H9 (cell line): ENCODE measurements around the gene COL5A2. TPM values are rescaled to one million over a fixed set of nuclear protein-coding genes. Genes with fewer than 3 reads are reported as not detected.

Experiments used
- DNase-seq: peaks from one replicate; pipeline ENCODE4 v3.0.0-alpha.2; 2017
- H2AFZ ChIP-seq: one replicate; pipeline ENCODE4 v1.6.1; 2013; ENCODE audit warnings: mild to moderate bottlenecking, low read length, control low read depth, moderate library complexity
- H2AK5ac ChIP-seq: 2 replicates; pipeline ENCODE4 v1.6.1; 2013; ENCODE audit warnings: low read length, control low read depth, mixed read lengths; ENCODE audit not compliant: insufficient read length
- H2BK120ac ChIP-seq: one replicate; pipeline ENCODE4 v1.6.1; 2013; ENCODE audit warnings: low read depth, mild to moderate bottlenecking, low read length, control low read depth, inconsistent platforms; ENCODE audit not compliant: poor library complexity, severe bottlenecking
- H2BK12ac ChIP-seq: 2 replicates; pipeline ENCODE4 v1.6.1; 2013; ENCODE audit warnings: low read length, control low read depth, mixed read lengths, low read depth; ENCODE audit not compliant: insufficient read length
- H2BK15ac ChIP-seq: 2 replicates; pipeline ENCODE4 v1.6.1; 2013; ENCODE audit warnings: low read depth, low read length, control low read depth
- H2BK20ac ChIP-seq: one replicate; pipeline ENCODE4 v1.6.1; 2013; ENCODE audit warnings: low read depth, mild to moderate bottlenecking, low read length, control low read depth, inconsistent platforms; ENCODE audit not compliant: poor library complexity, severe bottlenecking
- H2BK5ac ChIP-seq: 2 replicates; pipeline ENCODE4 v1.6.1; 2013; ENCODE audit warnings: low read length, control low read depth, mixed read lengths; ENCODE audit not compliant: insufficient read length
- H3K14ac ChIP-seq: 2 replicates; pipeline ENCODE4 v1.6.1; 2013; ENCODE audit warnings: low read length, control low read depth; ENCODE audit not compliant: insufficient read depth
- H3K18ac ChIP-seq: 2 replicates; pipeline ENCODE4 v1.6.1; 2013; ENCODE audit warnings: low read depth, mild to moderate bottlenecking, mixed read lengths, low read length, control low read depth; ENCODE audit not compliant: insufficient read length
- H3K23ac ChIP-seq: 2 replicates; pipeline ENCODE4 v1.6.1; 2013; ENCODE audit warnings: low read length, control low read depth, mixed read lengths, low read depth; ENCODE audit not compliant: insufficient read length
- H3K23me2 ChIP-seq: 2 replicates; pipeline ENCODE4 v1.6.1; 2013; ENCODE audit warnings: low read depth, mild to moderate bottlenecking, mixed read lengths, low read length, control low read depth; ENCODE audit not compliant: insufficient read length, poor library complexity, severe bottlenecking
- H3K27ac ChIP-seq: 2 replicates; pipeline ENCODE4 v1.5.1; 2013; ENCODE audit warnings: low read length, control low read depth, mixed read lengths, low read depth; ENCODE audit not compliant: insufficient read length
- H3K27me3 ChIP-seq: 2 replicates; pipeline ENCODE4 v1.6.1; 2013; ENCODE audit warnings: low read length, control low read depth, inconsistent platforms; ENCODE audit not compliant: insufficient read depth
- H3K4ac ChIP-seq: 2 replicates; pipeline ENCODE4 v1.6.1; 2013; ENCODE audit warnings: low read depth, mild to moderate bottlenecking, control low read depth, inconsistent platforms, low read length, moderate library complexity
- H3K4me1 ChIP-seq: 2 replicates; pipeline ENCODE4 v1.6.1; 2013; ENCODE audit warnings: low read length, control low read depth, inconsistent platforms; ENCODE audit not compliant: insufficient read depth
- H3K4me2 ChIP-seq: 2 replicates; pipeline ENCODE4 v1.6.1; 2013; ENCODE audit warnings: low read length, control low read depth, mixed read lengths; ENCODE audit not compliant: insufficient read length, insufficient read depth
- H3K56ac ChIP-seq: 2 replicates; pipeline ENCODE4 v1.6.1; 2013; ENCODE audit warnings: low read depth, mild to moderate bottlenecking, mixed read lengths, low read length, control low read depth; ENCODE audit not compliant: insufficient read length
- H3K79me1 ChIP-seq: 2 replicates; pipeline ENCODE4 v1.6.1; 2013; ENCODE audit warnings: low read depth, mild to moderate bottlenecking, moderate library complexity, low read length, control low read depth, inconsistent platforms; ENCODE audit not compliant: insufficient read depth, poor library complexity, severe bottlenecking
- H3K79me2 ChIP-seq: 2 replicates; pipeline ENCODE4 v1.6.1; 2013; ENCODE audit warnings: low read length, control low read depth, inconsistent platforms; ENCODE audit not compliant: insufficient read depth
- H3K9ac ChIP-seq: 2 replicates; pipeline ENCODE4 v1.6.1; 2013; ENCODE audit warnings: low read length, control low read depth, mixed read lengths; ENCODE audit not compliant: insufficient read length; ENCODE audit errors: extremely low read depth
- H3K9me3 ChIP-seq: one replicate; pipeline ENCODE4 v1.6.1; 2013; ENCODE audit warnings: low read depth, low read length, inconsistent platforms; ENCODE audit not compliant: control insufficient read depth
- H3T11ph ChIP-seq: one replicate; pipeline ENCODE4 v1.6.1; 2013; ENCODE audit warnings: mild to moderate bottlenecking, low read length, control low read depth, inconsistent platforms
- H4K20me1 ChIP-seq: one replicate; pipeline ENCODE4 v1.6.1; 2013; ENCODE audit not compliant: control insufficient read depth, insufficient read length, insufficient read depth
- H4K5ac ChIP-seq: 2 replicates; pipeline ENCODE4 v1.6.1; 2013; ENCODE audit warnings: low read depth, mild to moderate bottlenecking, mixed read lengths, low read length, control low read depth; ENCODE audit not compliant: insufficient read length
- H4K8ac ChIP-seq: replicated peaks from 2 replicates; pipeline ENCODE4 v1.6.1; 2013; ENCODE audit warnings: low read length, control low read depth, mixed read lengths, low read depth; ENCODE audit not compliant: insufficient read length
- H4K91ac ChIP-seq: 2 replicates; pipeline ENCODE4 v1.6.1; 2013; ENCODE audit warnings: low read depth, mild to moderate bottlenecking, moderate library complexity, mixed read lengths, low read length, control low read depth; ENCODE audit not compliant: insufficient read length
- H3K27ac Mint-ChIP-seq, 3 experiments: 2 replicates in 2 of 3; 3 replicates in 1 of 3; pipeline ENCODE4 v1.8.0; 2020 to 2021; ENCODE audit warnings: mixed read lengths in 3 of 3, mild to moderate bottlenecking in 1 of 3, moderate library complexity in 1 of 3
- H3K27me3 Mint-ChIP-seq: 2 replicates; pipeline ENCODE4 v1.8.0; 2021; ENCODE audit warnings: low read depth, mild to moderate bottlenecking, moderate library complexity, mixed read lengths
- H3K36me3 Mint-ChIP-seq, 3 experiments: 2 replicates in 2 of 3; 3 replicates in 1 of 3; pipeline ENCODE4 v1.8.0; 2020 to 2021; ENCODE audit warnings: low read depth in 3 of 3, mixed read lengths in 3 of 3; ENCODE audit not compliant: insufficient read depth in 1 of 3
- H3K4me1 Mint-ChIP-seq, 2 experiments: 2 replicates each; pipeline ENCODE4 v1.8.0; 2020; ENCODE audit warnings: mixed read lengths in 2 of 2
- H3K4me3 Mint-ChIP-seq, 2 experiments: 2 replicates in 1 of 2; 3 replicates in 1 of 2; pipeline ENCODE4 v1.8.0; 2020 to 2021; ENCODE audit warnings: mild to moderate bottlenecking in 2 of 2, mixed read lengths in 2 of 2, moderate library complexity in 1 of 2
- H3K9me3 Mint-ChIP-seq, 2 experiments: 2 replicates in 1 of 2; 3 replicates in 1 of 2; pipeline ENCODE4 v1.8.0; 2020; ENCODE audit warnings: mild to moderate bottlenecking in 2 of 2, mixed read lengths in 2 of 2, moderate library complexity in 1 of 2
- WGBS: extraction: QIAGEN DNeasy Blood & Tissue Kit; methylation state at CpG from one replicate; pipeline ENCODE4 v1.1.7; 2013; ENCODE audit warnings: missing lambda C conversion rate, low lambda C conversion rate, mixed read lengths; ENCODE audit not compliant: insufficient read length; ENCODE audit errors: extremely low coverage; 5-methylcytosine and 5-hydroxymethylcytosine counted together
- total RNA-seq: library from RNA; stranded (reverse); gene quantifications from 2 replicates; pipeline ENCODE4 v1.2.1, GENCODE V29; 2021
- TF ChIP-seq, protein P1 (sequence below): fragments of 200-600 bp; sonication (generic); conservative IDR thresholded peaks from 3 replicates; pipeline ENCODE4 v1.8.0; 2021; ENCODE audit warnings: antibody characterized with exemption, mild to moderate bottlenecking

Gene COL5A2
- total RNA-seq, 1 experiment from 2014 or later: 10.5 TPM

DNA sequence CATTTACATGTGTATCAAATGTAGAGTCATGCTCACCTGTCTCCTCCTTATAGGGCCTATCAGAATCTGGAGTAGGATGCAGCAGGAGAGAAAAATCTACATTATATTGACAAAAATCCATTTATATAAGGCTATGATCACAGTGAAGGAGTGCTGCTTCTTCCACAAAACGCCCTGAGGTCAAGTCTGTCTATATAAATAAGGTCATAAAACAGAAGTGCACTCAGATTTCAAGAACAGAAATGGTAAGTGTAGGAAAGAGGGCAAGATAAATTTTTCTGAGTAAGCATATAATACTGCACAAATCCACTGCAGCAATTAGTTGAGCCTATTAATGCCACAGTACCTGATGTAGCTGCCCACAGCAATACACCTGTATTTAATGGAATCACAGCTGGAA, 51.8 kb downstream of the COL5A2 start:
- no CpG with 5 or more reads among the region's 1 CpG for WGBS
- H3K9me3 Mint-ChIP-seq: no peaks in the 10 kb centered on the region
- Histone ChIP-seq H3K4me2 (no peak overlapping the region), H2BK120ac (no peak overlapping the region), H3T11ph (no peak overlapping the region), H3K27ac (no peak overlapping the region), H3K18ac (no peak overlapping the region), H2AFZ (no peak overlapping the region), H2BK15ac (no peak overlapping the region), H2BK5ac (no peak overlapping the region), H3K14ac (no peak overlapping the region), H4K20me1 (no peaks in the 10 kb centered on the region), H3K79me1 (no peaks in the 10 kb centered on the region), H2AK5ac (no peak overlapping the region), H3K9ac (no peak overlapping the region), H2BK20ac (no peak overlapping the region), H3K23me2 (no peaks in the 10 kb centered on the region), H3K79me2 (no peaks in the 10 kb centered on the region), H3K27me3 (no peaks in the 10 kb centered on the region), H4K8ac (no peak overlapping the region), H3K56ac (no peak overlapping the region), H2BK12ac (no peak overlapping the region), H3K4me1 (no peaks in the 10 kb centered on the region), H3K23ac (no peak overlapping the region), H3K9me3 (no peaks in the 10 kb centered on the region), H3K4ac (no peak overlapping the region), H4K91ac (no peak overlapping the region), H4K5ac (no peak overlapping the region)
- no peaks in the 10 kb centered on the region for H3K36me3 Mint-ChIP-seq
- H3K4me1 Mint-ChIP-seq: peaks cover 0 to 5% of the 10 kb centered on the region in 2 experiments; a peak in 2 of 4 replicates
- no peak overlapping the region for H3K4me3 Mint-ChIP-seq
- DNase-seq: no peak
- TF ChIP-seq, protein P1, sequence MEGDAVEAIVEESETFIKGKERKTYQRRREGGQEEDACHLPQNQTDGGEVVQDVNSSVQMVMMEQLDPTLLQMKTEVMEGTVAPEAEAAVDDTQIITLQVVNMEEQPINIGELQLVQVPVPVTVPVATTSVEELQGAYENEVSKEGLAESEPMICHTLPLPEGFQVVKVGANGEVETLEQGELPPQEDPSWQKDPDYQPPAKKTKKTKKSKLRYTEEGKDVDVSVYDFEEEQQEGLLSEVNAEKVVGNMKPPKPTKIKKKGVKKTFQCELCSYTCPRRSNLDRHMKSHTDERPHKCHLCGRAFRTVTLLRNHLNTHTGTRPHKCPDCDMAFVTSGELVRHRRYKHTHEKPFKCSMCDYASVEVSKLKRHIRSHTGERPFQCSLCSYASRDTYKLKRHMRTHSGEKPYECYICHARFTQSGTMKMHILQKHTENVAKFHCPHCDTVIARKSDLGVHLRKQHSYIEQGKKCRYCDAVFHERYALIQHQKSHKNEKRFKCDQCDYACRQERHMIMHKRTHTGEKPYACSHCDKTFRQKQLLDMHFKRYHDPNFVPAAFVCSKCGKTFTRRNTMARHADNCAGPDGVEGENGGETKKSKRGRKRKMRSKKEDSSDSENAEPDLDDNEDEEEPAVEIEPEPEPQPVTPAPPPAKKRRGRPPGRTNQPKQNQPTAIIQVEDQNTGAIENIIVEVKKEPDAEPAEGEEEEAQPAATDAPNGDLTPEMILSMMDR: no peak
- H3K27me3 Mint-ChIP-seq: no peaks in the 10 kb centered on the region
- no peak overlapping the region; a peak in 1 of 7 replicates for H3K27ac Mint-ChIP-seq
